ENCODE results near the gene CSGALNACT2.
"Not testable (repeated sequence)": the region's sequence is repeated elsewhere in the genome, so short reads cannot be mapped to it uniquely, and the experiment has no call there.

Gene CSGALNACT2

GRCh38 chr10:43138021-43138756 lies at the start of gene CSGALNACT2:
TSS of gene CSGALNACT2 (plus strand) at chr10:43138445. CDS start at chr10:43155150, 16,705 bp downstream.
- DNase-seq (ENCODE audit: low spot score), result peak; percentile 83

- DNase-seq (ENCODE audit: low spot score), result no peak
Observed at GRCh38 chr10:43089519-43089918, 48.7 kb upstream of the CSGALNACT2 start.

DNA sequence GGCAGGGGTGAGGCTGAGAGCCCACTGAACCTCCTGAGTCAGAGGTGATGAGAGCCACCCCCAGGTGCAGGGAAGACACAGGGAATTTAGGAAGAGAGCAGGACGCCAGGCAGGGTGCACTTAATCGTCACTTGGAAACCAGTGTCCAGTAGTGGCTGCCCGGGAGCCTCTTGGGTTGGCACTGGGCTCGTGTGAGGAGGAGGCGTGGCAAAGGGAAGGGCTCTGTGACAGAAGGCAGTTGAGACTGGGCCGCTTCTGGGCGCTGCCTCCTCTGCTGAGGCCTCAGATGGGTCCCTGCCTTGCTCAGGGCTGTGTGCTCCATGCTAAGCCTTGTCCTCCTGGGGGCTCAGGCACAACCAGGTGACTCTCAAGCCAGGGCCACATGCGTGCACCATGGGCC lies 48.1 kb upstream of the CSGALNACT2 start:
- no peak for DNase-seq (ENCODE audit: low spot score)

- no peak for DNase-seq (ENCODE audit: low spot score)
Observed at GRCh38 chr10:43090664-43091063, 47.6 kb upstream of the CSGALNACT2 start.

GRCh38 chr10:43091846-43092245 lies 46.4 kb upstream of the CSGALNACT2 start:
- DNase-seq (ENCODE audit: low spot score), result peak; percentile 17

GRCh38 chr10:43093423-43094076 lies 44.7 kb upstream of the CSGALNACT2 start:
- DNase-seq (ENCODE audit: low spot score), result no peak

GRCh38 chr10:43094085-43094484 lies 44.2 kb upstream of the CSGALNACT2 start:
- DNase-seq (ENCODE audit: low spot score), result no peak

DNA sequence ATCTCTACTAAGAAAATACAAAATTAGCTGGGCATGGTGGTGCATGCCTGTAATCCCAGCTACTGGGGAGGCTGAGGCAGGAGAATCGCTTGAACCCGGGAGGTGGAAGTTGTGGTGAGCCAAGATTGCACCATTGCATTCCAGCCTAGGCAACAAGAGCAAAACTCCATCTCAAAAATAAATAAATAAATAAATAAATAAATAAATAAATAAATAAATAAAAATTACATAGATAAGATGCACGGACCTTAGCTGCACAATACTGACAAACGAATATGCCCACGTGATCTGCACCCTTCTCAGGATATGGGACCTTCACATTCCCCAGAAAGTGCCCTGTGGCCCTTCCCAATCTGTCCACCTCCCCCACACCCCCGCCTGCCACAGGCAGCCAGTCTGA lies 38.9 kb upstream of the CSGALNACT2 start:
- DNase-seq (ENCODE audit: low spot score), result not testable (repeated sequence)

DNA sequence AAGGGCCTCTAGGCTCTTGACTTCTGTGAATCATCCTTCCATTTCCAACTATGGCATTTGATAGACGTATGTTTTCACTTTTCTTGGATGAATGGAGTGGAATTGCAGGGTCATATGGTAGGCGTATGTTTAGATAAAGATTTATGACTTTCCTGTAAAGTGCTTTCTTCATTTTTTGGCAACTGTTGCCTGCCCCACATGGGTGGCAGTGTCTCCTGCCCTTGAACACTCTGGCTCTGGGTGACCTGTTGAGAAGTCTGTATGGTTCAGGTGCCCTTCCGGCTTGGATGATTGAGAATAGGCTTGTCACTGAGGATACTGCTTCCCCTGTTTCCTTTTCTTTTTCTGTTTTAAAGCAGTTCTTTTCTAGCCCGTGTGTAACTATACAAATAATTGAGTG lies 38.3 kb upstream of the CSGALNACT2 start:
- DNase-seq (ENCODE audit: low spot score), result no peak

GRCh38 chr10:43100366-43100765 lies 37.9 kb upstream of the CSGALNACT2 start:
- DNase-seq (ENCODE audit: low spot score), result no peak

GRCh38 chr10:43102063-43102828 lies 36.0 kb upstream of the CSGALNACT2 start:
- no peak for DNase-seq (ENCODE audit: low spot score)

GRCh38 chr10:43105102-43105955 lies 32.9 kb upstream of the CSGALNACT2 start:
- DNase-seq (ENCODE audit: low spot score), result peak; percentile 64

DNA sequence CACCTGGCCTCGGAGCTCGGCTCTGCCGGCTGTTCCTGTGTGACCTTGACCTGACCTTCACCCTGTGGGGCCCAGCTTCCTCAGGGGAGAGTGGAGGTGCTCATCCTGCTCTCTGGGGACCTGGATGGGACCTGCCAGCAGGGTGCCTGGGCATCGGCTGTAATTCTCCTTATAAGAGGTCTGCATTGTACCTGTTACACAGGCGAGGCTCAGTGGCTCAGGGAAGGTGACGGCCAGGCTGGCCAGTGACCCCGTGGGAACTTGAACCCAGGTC lies 32.4 kb upstream of the CSGALNACT2 start:
- DNase-seq (ENCODE audit: low spot score), result no peak

DNA sequence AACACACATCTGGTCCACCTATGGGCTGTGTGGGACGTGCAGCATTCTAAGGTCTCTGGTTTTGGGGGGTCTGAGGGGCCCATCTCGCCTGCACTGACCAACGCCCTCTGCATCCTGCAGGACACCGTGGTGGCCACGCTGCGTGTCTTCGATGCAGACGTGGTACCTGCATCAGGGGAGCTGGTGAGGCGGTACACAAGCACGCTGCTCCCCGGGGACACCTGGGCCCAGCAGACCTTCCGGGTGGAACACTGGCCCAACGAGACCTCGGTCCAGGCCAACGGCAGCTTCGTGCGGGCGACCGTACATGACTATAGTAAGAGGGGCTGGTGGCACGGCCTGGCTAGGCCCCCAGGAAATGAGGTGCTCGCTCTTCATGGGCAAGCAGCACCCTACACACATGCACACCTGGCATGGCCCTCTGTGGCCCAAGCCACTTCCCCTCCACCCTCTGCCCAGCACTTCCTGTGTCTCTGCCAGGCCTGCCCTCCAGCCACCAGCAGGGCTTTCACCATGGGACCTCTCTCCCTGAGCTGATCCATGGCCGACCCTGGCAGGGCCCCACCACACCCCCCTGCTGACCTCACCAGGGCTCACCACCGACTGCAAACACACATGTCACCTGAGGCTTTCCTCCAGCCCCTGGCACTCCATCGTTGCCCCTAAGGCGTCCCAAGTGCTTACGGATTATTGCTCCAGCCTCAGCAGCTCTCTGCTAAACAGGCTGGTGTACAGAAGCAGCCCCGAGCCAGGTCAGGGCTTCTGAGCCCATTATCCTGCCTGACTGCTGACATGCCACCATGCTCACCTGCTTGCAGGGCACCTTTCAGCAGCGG lies 31.8 kb upstream of the CSGALNACT2 start:
- DNase-seq (ENCODE audit: low spot score), result no peak

DNA sequence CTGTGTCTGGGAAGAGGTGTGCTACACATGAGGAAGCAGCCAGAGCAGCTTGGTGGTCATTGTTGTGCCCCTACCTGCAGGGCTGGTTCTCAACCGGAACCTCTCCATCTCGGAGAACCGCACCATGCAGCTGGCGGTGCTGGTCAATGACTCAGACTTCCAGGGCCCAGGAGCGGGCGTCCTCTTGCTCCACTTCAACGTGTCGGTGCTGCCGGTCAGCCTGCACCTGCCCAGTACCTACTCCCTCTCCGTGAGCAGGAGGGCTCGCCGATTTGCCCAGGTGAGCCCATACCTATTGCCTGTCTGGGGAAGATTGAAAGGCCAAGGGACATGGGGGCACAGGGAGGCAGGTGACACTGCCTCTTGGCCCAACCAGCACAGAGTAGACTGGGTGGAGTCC lies 29.3 kb upstream of the CSGALNACT2 start:
- no peak for DNase-seq (ENCODE audit: low spot score)

- no peak for DNase-seq (ENCODE audit: low spot score)
Observed at GRCh38 chr10:43109671-43110249, 28.5 kb upstream of the CSGALNACT2 start.

- DNase-seq (ENCODE audit: low spot score), result no peak
Observed at GRCh38 chr10:43110338-43111071, 27.7 kb upstream of the CSGALNACT2 start.

- DNase-seq (ENCODE audit: low spot score), result no peak
Observed at GRCh38 chr10:43111101-43111500, 27.1 kb upstream of the CSGALNACT2 start.

DNA sequence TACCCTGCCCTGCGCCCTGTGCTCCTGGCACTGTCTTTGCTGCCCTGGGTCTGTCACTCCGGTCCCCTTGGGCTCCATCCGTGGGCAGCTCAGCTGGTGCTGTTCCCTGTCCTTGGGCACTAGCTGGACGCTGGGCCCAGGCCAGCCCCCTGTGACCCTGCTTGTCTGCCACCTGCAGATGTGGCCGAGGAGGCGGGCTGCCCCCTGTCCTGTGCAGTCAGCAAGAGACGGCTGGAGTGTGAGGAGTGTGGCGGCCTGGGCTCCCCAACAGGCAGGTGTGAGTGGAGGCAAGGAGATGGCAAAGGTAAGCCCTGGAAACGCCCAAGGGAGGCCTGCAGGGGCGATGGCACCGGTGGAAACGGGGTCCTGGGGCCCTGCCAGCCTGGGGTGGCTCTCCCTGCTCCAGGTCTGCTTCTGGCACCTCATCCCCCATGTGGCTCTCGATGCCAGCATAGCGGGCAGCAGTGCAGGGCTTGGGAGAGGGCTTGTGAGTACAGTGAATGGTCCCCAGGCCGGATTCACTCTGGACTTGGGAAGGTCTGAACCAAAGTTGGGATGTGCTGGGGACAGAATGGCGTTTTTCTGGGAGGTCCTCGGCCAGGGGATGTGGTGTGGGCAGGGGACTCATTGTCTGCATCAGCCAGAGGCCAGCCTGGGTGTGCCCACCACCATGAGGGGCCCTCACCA lies 26.2 kb upstream of the CSGALNACT2 start:
- DNase-seq (ENCODE audit: low spot score), result no peak

DNA sequence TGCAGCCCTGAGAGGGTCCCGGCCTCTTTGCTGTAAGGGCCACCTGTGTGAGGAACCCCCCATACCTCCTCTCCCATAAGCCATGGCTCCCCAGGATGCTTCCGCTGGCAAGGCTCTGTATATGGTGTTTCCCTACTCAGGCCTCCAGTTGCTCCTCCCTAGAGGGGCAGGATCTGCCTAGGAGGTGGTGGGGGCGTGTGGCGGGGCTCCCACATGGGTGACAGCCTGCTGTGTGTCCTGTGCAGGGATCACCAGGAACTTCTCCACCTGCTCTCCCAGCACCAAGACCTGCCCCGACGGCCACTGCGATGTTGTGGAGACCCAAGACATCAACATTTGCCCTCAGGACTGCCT lies 25.7 kb upstream of the CSGALNACT2 start:
- DNase-seq (ENCODE audit: low spot score), result no peak
